ENCODE data around the gene CHRM5.

CHRM5 gene

DNA sequence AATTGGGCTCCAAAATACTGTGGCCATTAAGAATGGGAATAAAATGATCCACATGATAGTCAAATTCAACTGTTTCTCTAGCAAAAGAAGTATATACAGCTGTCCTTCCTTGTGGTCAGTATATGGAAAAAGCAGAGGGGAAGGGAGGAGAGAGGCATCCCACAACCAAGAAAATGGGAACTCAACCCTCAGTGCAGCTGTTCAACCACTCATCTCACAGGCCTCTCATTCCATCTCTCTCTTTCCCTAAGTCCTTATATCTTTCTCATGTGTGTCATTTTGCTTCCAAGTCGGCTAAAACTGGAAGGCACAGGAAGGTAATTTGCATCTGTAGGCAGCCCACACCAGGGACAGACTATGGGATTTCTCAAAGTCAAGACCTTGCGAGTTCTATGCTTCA, 43.2 kb downstream of the CHRM5 start:
- no peak for TF ChIP-seq POLR2AphosphoS5 (IDR thresholded peaks at IDR 0.05; ENCODE audit: low read depth, low read length)
- TF ChIP-seq REST (IDR thresholded peaks at IDR 0.05; ENCODE audit: insufficient read depth in 1 of 2, low read depth in 2 of 2, low read length in 2 of 2) = no peak
- TF ChIP-seq TAF1 (IDR thresholded peaks at IDR 0.05; ENCODE audit: borderline replicate concordance, insufficient read depth, low read length) = no peak
- TF ChIP-seq SIN3A (IDR thresholded peaks at IDR 0.05; ENCODE audit: borderline replicate concordance, insufficient read depth, low read length) = no peak
- no peak for TF ChIP-seq FOXP2 (optimal IDR thresholded peaks at IDR 0.05; ENCODE audit: borderline replicate concordance, extremely low read depth, extremely low read length, insufficient read depth)

DNA sequence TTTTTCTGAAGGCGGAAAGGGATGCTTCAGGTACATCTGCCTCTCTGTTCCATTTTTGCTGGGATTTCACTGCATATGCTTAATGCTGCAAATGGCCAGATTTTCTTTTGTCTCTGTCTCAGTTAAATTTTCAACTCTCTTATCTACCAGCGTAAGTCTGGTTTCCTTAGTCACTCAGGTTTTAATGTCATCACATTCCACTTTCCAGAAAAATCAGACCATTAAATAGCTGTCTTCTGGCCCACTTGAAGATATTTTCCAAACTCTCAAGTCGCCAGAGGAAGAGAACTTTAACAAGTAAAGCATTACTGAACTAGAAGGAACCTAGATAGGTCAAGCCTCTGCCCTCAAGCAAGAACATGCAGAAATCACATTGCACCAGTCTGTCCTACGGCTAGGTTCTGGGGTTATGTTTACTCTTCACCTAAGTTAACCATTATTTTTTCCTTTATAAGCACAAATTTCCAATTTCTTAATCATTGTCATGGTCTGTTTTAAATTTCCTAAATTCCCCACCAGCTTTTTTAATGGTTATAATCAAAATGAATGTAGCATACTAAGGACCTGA, 44.2 kb downstream of the CHRM5 start:
- TF ChIP-seq POLR2AphosphoS5 (IDR thresholded peaks at IDR 0.05; ENCODE audit: low read depth, low read length) (no peak), TAF1 (IDR thresholded peaks at IDR 0.05; ENCODE audit: borderline replicate concordance, insufficient read depth, low read length) (no peak), REST (IDR thresholded peaks at IDR 0.05; ENCODE audit: insufficient read depth in 1 of 2, low read depth in 2 of 2, low read length in 2 of 2) (no peak), FOXP2 (optimal IDR thresholded peaks at IDR 0.05; ENCODE audit: borderline replicate concordance, extremely low read depth, extremely low read length, insufficient read depth) (no peak)

DNA sequence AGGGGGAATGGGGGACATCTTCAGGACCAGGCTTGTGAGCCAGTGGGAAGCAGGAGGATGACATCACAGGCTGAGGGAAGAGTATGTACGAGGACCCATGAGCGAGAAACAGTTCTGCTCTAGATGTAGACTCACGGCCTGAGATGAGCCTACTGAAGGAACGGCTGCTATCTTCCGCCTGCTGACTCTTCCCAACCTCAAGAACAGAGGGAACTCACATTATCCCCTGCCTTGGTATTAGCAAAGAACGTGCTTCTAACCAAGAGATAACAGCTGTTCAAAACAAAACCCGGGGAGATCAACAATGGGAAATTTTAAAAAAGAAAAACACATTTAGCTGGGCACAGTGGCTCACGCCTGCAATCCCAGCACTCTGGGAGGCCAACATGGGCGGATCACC, 45.4 kb downstream of the CHRM5 start:
- no peak for TF ChIP-seq REST (IDR thresholded peaks at IDR 0.05; ENCODE audit: insufficient read depth in 1 of 2, low read depth in 2 of 2, low read length in 2 of 2)
- no peak for TF ChIP-seq TAF1 (IDR thresholded peaks at IDR 0.05; ENCODE audit: borderline replicate concordance, insufficient read depth, low read length)

- TF ChIP-seq TAF1 (IDR thresholded peaks at IDR 0.05; ENCODE audit: borderline replicate concordance, insufficient read depth, low read length) (no peak), FOXP2 (optimal IDR thresholded peaks at IDR 0.05; ENCODE audit: borderline replicate concordance, extremely low read depth, extremely low read length, insufficient read depth) (no peak), REST (IDR thresholded peaks at IDR 0.05; ENCODE audit: insufficient read depth in 1 of 2, low read depth in 2 of 2, low read length in 2 of 2) (no peak), POLR2AphosphoS5 (IDR thresholded peaks at IDR 0.05; ENCODE audit: low read depth, low read length) (no peak), SIN3A (IDR thresholded peaks at IDR 0.05; ENCODE audit: borderline replicate concordance, insufficient read depth, low read length) (no peak)
Measured at GRCh38 chr15:34014556-34014955, 46.3 kb downstream of the CHRM5 start.

DNA sequence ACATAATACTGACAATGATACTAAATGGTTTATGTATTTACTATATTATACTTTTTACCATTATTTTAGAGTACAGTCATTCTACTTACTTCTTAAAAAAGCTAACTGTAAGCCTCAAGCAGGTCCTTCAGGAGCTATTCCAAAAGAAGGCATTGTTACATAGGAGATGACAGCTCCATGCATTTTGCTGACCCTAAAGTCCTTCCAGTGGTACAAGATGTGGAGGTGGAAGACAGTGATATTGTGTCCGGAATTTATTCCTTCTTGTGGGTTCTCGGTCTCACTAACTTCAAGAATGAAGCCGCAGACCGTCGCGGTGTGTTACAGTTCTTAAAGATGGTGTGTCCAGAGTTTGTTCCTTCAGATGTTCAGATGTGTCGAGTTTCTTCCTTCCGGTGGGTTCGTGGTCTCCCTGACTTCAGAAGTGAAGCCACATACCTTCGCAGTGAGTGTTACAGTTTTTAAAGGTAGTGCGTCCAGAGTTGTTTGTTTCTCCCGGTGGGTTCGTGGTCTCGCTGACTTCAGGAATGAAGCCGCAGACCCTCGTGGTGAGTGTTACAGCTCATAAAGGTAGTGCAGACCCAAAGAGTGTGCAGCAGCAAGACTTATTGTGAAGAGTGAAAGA, 49.8 kb downstream of the CHRM5 start:
- TF ChIP-seq SIN3A (IDR thresholded peaks at IDR 0.05; ENCODE audit: borderline replicate concordance, insufficient read depth, low read length) = no peak
- no peak for TF ChIP-seq REST (IDR thresholded peaks at IDR 0.05; ENCODE audit: insufficient read depth in 1 of 2, low read depth in 2 of 2, low read length in 2 of 2)
- TF ChIP-seq TAF1 (IDR thresholded peaks at IDR 0.05; ENCODE audit: borderline replicate concordance, insufficient read depth, low read length) = no peak
- no peak for TF ChIP-seq POLR2AphosphoS5 (IDR thresholded peaks at IDR 0.05; ENCODE audit: low read depth, low read length)
- TF ChIP-seq FOXP2 (optimal IDR thresholded peaks at IDR 0.05; ENCODE audit: borderline replicate concordance, extremely low read depth, extremely low read length, insufficient read depth) = no peak

Data from PFSK-1 (cell line).